Measurements from ENCODE around the gene HOXA3. TPM values are rescaled to one million over a fixed set of nuclear protein-coding genes. Genes with fewer than 3 reads are reported as not detected.
A peak's percentile ranks its signal among the peaks of the same experiment; 100 is the strongest.

HOXA3 gene
- polyA plus RNA-seq, 4 donors, result 38.6 to 53.0 (median 46.3) TPM

DNA sequence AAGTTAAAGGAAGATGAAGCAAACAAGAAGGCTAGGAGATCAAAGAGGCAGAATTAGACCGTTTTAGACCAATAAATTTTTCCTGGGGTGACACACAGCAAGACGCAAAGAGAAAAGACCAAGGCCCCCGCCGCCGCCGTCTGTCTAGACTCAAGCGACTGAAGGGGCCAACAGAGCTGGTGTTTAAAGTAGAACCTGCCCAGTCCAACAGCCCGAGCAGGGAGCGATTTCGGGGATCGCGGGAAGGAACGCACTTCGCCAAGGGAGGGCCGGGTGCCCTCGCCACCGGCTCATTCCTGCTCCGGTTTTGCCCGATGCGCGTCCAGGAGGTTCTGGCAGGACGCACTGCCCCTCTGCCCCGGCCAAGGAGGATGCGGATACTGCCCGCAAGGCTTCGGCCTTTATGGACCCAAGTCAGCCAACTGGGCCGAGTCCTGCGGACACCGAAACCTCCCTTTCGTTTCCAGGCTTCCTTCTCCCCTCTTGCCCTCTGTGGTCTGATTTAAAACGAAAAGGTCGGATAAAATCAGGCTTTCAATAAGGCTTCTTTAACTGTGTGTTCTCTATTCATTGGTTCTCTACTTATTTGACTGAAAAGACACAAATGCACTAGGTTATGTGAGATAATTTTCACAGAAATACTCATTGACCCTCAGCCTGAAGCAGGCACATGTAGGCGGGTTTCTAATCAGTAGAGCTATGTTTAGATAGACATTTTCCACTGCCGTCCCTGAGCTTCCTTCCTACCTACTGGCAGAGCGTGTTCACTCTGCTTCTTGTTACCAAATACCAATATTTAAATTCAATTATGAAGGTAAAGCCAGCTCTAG, 6.3 kb upstream of the HOXA3 start:
- DNase-seq (ENCODE audit: low read depth in 4 of 4, low spot score in 3 of 4), result no peak

DNA sequence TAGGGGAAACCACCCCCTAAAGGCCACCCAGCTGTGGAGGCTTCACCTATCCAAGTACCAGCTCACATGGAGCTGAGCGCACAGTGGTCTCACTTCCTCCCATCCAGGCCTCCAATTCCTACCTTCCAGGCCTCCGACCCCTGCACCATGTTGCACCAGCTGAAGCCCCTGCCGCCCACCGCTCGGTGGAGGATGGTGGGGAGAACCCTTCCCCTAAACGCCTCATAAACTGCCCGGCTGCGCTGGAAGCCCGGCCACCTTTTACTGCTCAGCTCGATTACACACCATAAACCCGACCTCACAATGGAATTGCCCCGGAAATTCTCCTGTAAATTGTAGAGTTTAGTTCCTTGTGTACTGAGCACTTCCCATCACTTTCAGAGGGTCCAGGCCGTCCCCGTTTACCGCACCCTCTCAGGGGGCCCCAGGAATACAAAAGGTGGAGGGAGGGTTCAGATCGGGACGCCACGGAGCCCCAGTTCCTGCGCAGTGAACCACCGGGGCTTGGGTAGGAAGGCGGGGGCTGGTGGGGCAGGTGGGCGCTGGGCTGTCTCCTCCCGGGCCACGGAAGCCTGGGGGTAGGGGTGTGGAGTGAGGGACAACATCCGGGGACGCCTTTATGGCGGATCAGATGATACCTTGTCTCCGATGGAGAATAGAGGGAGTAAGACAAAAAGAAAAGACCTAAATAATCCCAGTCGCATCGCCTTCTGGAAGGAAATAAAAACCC, 5.5 kb upstream of the HOXA3 start:
- DNase-seq (ENCODE audit: low read depth in 4 of 4, low spot score in 3 of 4), result peak in 1 of 4 donors; percentile 78

DNA sequence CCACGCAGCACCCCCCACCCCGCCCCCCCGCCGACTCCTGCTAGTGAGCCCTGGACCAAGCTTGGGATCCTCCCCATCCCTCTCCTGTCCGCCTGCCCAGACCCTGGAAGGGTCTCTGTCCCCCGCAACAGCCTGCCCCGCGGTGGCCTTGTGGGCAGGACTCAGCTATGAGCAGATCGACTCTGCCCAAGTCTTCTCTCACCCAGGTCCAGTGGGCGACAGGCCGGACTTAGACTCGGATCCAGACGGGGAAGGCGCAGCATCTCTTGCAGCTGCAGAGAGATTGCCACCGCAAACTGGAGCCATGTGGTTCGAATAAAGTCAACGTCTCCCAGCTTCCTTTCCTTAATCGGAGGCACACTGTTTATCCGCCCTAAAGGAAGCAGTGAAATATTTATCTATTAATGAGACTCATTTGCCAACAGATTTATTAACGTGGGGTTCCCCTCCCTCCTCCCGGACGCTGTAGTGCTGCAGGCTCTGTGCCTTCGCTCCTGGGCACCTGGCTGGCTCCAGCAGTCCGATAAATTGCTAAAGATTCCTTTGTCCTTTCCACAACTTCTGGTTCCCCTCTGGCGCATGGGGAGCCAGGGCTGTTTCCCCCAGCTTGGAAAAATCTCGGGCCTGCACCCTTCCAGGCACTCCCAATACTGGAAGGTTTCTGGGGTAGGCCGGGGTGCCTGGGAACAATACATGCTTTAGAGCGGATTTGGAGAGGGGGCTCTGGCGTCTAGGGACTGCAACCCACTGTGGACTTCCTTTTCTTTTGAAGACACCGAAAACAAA, 4.7 kb upstream of the HOXA3 start:
- no peak for DNase-seq (ENCODE audit: low read depth in 4 of 4, low spot score in 3 of 4)

DNA sequence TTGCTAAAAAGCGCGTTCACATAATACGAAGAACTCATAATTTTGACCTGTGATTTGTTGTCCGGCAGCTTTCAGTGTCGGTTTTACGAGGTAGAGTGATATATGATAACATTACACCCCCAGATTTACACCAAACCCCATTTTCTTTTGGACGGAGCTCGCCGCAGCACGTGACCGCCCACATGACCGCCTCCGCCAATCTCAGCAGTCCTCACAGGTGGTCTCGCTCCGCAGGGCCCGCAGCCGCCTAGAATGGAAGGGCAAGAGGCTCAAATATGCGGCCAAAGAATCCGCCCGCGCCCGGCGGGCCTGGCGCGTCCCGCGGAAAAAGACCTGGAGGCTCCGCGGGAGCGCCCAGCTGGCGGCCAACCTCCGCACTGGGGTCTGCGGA, 4.1 kb upstream of the HOXA3 start, which contains the start of gene HOXA7:
Gene HOXA7 (minus strand): TSS at position 168 of the 391 bp plus-strand sequence. CDS start 130 bp downstream, at position 38.
- peak in 3 of 4 donors; percentile 83 to 89 (median 85) for DNase-seq (ENCODE audit: low read depth in 4 of 4, low spot score in 3 of 4)

DNA sequence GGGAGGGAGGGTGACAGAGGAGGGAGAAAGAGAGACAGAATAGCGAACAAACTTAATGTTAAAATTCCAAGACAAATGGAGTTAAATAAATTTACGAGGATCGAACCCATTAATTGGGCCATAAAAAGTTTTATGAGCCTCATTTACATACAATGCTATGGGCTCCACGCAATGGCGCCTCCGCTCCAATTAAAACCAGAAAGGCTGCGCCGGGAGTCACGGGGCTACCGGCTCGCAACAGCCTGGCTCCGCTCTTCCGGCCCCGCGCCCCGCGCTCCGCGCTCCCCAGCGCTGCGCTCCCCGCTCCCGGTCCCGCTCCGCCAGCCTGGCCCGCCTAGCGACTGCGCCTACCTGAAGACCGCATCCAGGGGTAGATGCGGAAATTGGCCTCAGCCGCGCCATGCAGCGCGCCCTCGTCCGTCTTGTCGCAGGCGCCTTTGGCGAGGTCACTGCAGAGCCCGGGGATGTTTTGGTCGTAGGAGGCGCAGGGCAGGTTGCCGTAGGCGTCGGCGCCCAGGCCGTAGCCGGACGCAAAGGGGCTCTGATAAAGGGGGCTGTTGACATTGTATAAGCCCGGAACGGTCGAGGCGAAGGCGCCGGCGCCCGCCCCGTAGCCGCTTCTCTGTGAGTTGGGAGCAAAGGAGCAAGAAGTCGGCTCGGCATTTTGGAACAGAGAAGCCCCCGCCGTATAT, 3.6 kb upstream of the HOXA3 start:
- no peak for DNase-seq (ENCODE audit: low read depth in 4 of 4, low spot score in 3 of 4)

DNA sequence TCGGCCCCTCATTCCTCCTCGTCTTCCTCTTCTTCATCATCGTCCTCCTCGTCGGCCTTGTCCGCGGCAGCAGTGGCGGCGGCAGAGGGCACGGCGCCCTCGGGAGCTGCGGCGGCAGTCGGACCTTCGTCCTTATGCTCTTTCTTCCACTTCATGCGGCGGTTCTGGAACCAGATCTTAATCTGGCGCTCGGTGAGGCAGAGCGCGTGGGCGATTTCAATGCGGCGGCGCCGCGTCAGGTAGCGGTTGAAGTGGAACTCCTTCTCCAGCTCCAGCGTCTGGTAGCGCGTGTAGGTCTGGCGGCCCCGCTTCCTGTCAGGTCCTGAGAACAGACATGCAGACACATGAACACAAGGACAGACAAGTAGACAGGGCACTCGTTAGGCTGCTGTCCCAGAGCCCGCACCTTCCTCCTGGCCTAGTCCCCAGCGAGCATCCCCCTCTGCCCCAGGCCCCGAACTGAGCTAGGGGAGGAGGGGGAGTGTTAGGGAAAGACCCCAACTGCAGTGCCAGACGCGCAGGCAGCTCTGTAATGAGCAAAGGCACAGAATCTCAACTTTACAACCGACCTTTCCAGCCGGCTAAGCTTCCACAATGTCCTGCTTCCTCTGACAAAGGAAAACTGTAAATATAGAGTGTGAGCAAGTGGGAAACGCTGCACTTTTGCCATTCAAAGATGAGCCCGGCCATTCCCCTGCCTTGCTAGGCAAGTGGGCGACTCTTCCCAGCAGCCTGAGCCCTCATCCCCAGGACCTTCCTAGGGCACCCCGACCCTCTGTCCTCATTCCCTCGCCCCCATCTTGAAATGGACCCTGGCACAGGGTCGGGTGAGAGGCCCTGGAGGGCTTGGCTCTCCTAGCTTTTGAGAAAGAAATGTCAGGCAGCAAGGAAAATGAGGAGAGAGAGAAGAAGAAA, 2.8 kb upstream of the HOXA3 start:
- no peak for DNase-seq (ENCODE audit: low read depth in 4 of 4, low spot score in 3 of 4)

DNA sequence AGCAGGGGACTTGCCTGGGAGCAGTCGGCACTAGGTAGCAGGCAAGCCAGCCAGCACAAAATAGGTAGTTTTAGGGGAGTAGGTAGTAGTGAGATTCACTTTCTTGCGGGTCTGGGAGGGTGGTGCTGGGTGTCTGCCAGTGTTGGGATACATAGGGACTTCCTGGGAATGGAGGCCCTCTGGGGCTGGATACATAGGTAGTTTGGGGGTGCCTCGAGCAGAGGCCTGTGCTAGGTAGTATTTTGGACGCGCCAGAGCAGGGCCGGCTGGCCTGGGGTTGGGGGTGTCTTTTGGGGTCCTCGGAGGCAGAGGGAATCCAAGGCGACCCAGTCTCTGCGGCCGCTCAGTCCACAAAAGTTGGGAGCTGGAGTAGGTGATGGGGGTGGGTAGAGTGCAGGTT, 2.0 kb upstream of the HOXA3 start:
- DNase-seq (ENCODE audit: low read depth in 4 of 4, low spot score in 3 of 4), result no peak

DNA sequence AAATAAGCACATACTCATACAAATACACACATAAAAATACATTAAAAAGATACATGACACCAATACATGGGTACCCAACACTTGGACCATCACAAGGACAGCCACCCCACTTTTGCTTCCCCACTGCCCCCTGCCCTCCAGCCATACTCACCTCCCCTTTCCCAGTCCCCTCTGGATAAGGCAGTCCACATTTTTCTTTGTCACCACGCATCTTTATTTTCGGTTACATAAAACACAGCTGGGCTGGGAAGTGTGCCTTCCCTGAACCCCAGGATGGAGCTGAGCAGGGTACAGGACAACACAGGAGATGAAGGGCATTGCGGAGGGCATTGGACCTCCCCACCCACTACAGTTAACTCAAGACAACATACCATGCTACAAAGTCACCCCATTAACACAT, 1.1 kb upstream of the HOXA3 start:
- DNase-seq (ENCODE audit: low read depth in 4 of 4, low spot score in 3 of 4), result no peak

DNA sequence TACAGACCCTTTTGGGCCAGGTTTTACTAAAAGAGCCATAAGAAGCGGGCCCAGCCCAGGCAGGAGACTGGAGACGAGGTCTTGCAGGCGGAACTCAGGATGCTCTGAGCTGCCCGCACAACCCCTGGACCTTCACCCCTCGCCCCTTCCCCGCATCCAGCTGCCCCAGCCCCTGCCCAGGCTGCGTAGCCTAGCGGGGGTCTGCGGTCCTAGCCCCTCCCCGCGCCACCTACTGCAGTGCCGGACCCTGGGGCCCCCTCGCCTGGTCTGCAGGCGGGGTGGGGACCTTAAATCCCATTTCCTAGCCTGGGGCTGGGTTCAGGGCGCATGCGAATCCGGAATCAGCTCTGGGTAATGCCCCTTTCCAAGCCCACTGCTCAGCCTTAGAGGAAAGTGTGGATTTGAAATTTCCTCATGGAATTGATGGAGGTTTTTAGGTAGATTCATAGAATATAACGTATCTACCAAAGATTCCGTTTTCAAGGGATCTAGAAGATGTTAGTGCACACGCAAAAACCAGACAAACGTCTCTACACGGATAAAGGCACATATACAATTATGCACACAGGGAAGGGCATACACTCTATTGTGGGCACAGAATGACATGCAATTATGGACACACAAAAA, 546 bp upstream of the HOXA3 start:
- no peak for DNase-seq (ENCODE audit: low read depth in 4 of 4, low spot score in 3 of 4)

DNA sequence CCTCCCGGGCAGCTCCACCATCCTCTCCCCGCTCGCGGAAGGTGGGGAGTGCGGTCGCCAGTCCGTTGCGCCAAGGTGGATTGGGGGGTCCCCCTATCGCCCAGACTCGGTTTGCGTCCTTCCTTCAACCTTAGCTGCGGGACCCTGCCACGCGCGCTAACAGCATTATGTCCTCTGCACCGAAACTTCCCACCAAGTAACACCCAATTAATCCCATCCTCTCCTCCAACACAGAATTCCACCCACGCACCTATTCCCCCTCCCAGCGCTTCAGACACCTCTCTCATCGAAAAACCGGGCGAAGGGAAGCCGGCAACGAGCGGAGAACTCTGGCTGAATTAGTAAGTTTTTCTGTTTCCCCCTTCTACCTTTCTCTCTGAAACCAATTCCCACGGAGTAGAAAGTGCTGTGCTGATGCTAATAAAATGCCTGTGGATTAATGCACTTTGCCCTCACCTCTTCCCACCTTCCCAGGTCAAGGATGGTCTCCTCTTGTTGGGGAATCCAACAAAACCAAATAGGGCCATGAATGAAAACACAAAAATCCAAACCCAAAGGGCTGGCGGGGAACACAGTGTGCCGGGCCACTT, 947 bp downstream of the HOXA3 start:
- DNase-seq (ENCODE audit: low read depth in 4 of 4, low spot score in 3 of 4), result no peak

DNA sequence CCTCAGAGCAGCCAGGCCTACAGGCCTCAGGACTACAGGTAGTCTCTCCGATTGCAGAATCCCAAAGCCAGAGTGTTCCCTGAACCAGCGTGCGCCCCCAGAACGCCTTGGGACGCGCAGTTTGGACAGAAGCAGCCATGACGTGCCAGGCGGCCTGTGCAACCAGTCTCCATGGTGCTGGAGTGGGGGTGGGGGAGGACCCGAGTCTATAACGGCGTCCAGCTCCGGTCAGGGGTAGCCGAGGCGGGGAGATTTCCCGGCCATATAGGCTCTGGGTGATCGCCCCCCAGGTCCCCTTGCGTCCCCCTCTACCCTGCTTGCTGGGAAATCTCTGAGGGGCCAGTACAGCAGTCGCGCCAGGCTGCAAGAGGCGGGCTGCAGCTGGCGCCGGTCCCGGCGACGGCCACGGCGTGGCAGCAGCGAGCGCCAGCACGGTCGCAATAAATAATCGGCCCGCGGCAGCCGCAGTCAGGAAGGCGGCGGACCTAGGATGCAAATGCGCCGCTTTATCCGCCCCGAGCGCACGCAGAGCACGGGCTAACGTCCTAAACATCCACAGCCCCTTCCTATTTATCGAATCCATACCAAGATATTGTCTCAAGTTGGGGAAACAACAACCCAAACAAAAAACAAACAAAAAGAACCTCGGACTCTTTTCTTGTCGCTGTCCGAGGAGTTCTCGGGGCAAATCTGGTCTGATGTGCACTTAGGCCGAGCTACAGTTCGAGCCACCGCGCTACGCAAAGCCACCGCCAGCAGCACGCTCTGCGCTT, 1.6 kb downstream of the HOXA3 start:
- DNase-seq (ENCODE audit: low read depth in 4 of 4, low spot score in 3 of 4), result peak in 1 of 4 donors; percentile 73

DNA sequence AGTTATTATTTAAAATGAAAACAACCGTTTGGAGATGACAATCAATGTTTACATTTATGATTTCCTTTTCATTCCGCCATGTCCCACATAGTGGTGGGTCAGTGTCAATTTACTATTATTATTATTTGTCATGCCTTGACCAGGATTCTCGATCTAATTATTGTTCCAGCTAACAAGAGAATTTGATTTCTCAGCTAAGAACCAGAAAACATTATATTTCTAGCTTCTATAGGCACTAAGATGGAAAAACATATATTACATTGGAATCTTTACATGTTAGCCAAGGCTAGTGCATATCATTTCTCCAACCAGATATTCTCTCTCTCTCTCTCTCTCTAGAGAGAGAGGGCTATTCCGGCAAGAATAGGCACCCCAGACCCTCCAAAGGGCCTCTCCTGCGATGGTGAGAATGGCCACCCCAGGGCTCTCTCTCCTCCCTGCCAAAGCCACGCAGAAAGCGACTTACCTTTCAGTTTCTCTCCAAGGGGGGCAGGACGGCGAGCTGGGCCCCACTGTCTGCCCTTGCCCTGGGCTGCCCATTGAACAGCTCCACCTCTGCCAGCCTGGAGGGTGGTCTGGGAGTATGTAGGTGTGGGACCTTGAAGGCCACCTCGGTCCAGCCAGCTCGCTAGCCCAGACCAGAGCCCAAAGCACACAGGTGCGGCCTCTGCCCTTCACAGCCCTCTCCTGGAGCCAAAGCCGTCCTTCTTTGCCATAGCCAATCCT, 2.4 kb downstream of the HOXA3 start:
- DNase-seq (ENCODE audit: low read depth in 4 of 4, low spot score in 3 of 4), result no peak

DNA sequence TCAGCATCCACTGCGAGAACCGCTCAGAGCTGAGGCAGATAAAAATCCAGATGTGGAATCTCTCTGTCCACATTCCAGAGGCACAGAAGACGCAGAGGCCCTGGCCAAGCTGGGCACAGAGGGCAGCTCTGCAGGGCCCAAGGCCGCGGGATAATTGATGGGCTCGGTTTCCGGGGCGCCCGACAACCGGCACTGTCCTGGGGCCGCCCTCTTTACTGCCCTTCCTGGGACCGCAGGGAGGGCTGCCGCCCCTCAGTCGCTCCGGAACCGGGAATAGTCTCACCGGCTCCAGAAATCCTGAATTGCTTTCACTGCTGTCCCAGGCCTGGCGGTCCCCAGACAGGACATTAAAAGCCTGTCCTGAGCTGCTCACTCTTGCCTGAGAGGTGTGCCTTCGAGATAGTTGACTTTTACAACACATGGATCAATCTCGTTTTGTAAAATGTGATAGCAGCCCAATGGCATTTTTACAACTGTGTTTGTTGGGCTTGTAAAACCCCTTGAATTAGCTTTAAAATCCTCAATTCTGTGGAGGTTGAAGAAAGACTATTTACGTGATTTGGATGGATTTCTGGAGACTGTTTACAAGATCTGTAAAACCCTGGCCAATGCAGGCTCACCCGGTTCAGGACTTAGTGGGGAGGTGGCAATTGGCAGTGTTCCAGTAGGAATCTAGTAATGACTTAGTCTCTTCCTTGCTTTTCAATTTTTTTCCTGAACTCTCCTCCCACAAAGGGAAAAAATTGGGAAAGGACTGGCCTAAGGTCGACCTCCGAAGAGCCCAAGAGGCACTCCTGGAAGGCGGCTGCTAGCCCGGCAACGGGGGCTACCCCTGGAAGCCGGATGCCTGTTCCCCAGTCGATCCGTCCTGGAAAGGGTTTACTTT, 3.4 kb downstream of the HOXA3 start:
- DNase-seq (ENCODE audit: low read depth in 4 of 4, low spot score in 3 of 4), result no peak

DNA sequence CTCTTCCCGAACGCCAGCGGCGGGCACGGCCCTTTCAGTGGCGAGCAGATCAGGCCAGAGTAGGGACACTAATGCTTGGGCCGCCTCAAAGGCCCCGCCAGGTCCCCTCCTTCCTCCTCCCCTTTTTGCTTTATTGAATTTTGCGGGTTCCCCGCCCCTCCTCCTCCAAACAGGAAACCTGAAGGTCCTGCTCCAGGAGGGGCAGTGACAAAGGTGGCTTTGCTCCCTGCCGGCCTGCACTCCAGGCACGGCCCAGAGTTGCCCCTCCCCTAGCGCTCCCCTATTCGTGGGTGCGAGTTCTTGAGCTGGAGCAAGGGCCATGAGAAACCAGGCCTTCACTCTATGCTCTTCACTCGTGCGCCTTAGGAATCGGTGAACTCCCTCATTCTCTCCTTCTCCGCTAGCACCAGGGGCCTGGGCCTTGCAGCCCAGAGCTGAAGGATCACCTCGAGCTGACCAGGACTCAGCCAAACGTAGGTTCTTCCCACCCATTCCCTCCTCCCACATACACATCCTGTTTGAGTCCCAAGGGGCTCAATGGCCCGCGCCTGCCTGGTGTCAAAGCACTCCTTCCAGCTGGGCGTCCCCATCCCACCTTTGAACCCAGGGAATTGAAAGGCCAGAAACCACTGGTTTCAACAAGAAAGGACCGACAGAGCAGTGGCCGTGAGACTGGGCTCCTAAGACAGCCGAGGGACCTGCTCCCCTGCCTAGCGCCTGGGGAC, 4.2 kb downstream of the HOXA3 start:
- DNase-seq (ENCODE audit: low read depth in 4 of 4, low spot score in 3 of 4), result no peak

DNA sequence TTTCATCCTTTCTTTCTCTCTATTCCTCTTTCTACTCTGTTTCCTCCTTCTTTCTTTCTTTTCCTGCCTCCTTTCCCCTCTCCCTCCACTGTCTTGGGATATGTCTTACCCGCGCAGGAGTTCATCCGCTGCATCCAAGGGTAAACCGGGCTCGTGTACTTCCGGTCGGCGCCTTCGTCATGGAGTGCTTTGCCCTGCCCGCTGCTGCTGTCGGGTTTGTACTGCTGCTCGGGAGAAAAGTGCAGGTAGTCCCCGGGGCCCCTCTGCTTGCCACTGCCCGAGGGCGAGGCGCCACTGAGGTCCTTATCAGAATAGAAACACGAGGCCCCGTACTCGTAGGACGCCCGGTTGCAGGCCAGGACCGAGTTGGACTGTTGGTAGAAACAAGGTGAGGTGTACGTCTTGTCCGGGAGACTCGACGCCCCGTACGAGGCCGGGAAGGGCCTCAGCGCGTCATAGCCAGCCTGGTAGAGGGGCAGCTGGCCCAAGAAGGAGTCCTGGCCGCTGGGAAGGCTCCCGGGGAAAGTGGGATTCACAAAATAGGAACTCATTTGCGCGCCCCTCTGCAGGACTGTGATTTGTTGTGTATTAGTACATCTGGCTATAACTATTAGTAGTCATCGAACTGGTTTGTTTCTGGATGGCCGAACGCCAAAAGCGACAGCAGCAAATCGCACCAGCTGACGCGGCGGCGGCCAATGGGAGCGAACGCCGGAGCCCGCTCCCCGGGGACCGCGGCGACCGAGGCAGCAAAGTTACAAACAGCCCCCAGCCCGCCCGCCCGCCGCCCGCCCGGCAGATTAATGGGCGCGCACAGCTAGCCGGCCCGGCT, 5.0 kb downstream of the HOXA3 start, which contains the start of gene HOXA6:
Gene HOXA6 (minus strand): TSS at position 576 of the 832 bp plus-strand sequence. CDS start 25 bp downstream, at position 551.
- DNase-seq (ENCODE audit: low read depth in 4 of 4, low spot score in 3 of 4), result no peak
